HS-27A (cell line): ENCODE measurements around the gene CELF2.

Experiments
- DNase-seq: peaks from one replicate; pipeline ENCODE4 v3.0.0-alpha.2; 2012; ENCODE audit warnings: low read depth, missing footprints

CELF2 gene

GRCh38 chr10:11134411-11134810 is 116.7 kb downstream of the CELF2 start:
- DNase-seq, result no peak

GRCh38 chr10:11135709-11136108 is 118.0 kb downstream of the CELF2 start:
- DNase-seq, result no peak

- DNase-seq, result no peak
Observed at GRCh38 chr10:11138314-11139033, 120.8 kb downstream of the CELF2 start.

- DNase-seq, result no peak
Observed at GRCh38 chr10:11140963-11141362, 123.3 kb downstream of the CELF2 start.

- DNase-seq, result no peak
Observed at GRCh38 chr10:11141571-11142091, 124.0 kb downstream of the CELF2 start.

GRCh38 chr10:11142777-11143176 is 125.1 kb downstream of the CELF2 start:
- DNase-seq, result no peak

- DNase-seq, result no peak
Observed at GRCh38 chr10:11143242-11143641, 125.6 kb downstream of the CELF2 start.

GRCh38 chr10:11144626-11145494 is 127.2 kb downstream of the CELF2 start:
- DNase-seq, result no peak

- no peak for DNase-seq
Observed at GRCh38 chr10:11145495-11145855, 127.8 kb downstream of the CELF2 start.

- no peak for DNase-seq
Observed at GRCh38 chr10:11146402-11147171, 128.9 kb downstream of the CELF2 start.

- no peak for DNase-seq
Observed at GRCh38 chr10:11147722-11148121, 130.1 kb downstream of the CELF2 start.

GRCh38 chr10:11148142-11149028 is 130.7 kb downstream of the CELF2 start:
- DNase-seq, result no peak

GRCh38 chr10:11149807-11150141 is 132.1 kb downstream of the CELF2 start:
- no peak for DNase-seq

- DNase-seq, result no peak
Observed at GRCh38 chr10:11150231-11150731, 132.6 kb downstream of the CELF2 start.

- DNase-seq, result no peak
Observed at GRCh38 chr10:11150879-11151415, 133.3 kb downstream of the CELF2 start.

GRCh38 chr10:11152801-11153200 is 135.1 kb downstream of the CELF2 start:
- no peak for DNase-seq

GRCh38 chr10:11153245-11153644 is 135.6 kb downstream of the CELF2 start:
- DNase-seq, result no peak

- no peak for DNase-seq
Observed at GRCh38 chr10:11153766-11154165, 136.1 kb downstream of the CELF2 start.

GRCh38 chr10:11154333-11154732 is 136.7 kb downstream of the CELF2 start:
- no peak for DNase-seq

- no peak for DNase-seq
Observed at GRCh38 chr10:11154849-11155498, 137.3 kb downstream of the CELF2 start.
